Skeletal muscle cell (primary cell): ENCODE results near the gene IL31RA.
"Not testable (repeated sequence)": the region's sequence is repeated elsewhere in the genome, so short reads cannot be mapped to it uniquely, and the experiment has no call there.

ENCODE experiments used
- DNase-seq: peaks from one replicate; pipeline ENCODE4 v3.0.0-alpha.2; 2010; ENCODE audit warnings: low read depth
- H3K4me3 ChIP-seq: 2 replicates; pipeline ENCODE4 v1.5.1; 2011; ENCODE audit warnings: low read depth, mild to moderate bottlenecking, control low read depth, low read length, moderate library complexity

The IL31RA gene

DNA sequence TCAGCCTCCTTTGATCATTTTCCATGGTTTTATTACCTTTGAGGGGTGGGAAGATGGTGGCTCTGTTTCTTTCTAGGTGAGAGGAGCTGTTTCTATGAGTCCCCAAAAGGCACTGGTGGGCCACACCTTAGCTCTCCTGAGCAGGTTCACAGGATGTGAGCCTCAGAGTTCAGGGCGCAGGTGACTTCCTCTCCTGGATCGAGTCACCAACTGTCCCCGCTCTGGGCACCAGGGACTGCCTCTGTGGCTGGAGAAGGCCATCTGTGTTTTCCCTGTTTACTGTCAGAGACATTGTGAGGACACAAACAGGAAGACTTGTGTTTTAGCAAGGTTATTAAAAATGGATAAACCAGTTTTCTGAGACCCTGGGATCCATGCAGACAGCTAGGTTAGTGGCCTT lies 68.5 kb downstream of the IL31RA start:
- no peak for DNase-seq
- no peak overlapping the region for H3K4me3 ChIP-seq

GRCh38 chr5:55920784-55921183 lies 69.6 kb downstream of the IL31RA start:
- DNase-seq = no peak
- H3K4me3 ChIP-seq = no peak overlapping the region

DNA sequence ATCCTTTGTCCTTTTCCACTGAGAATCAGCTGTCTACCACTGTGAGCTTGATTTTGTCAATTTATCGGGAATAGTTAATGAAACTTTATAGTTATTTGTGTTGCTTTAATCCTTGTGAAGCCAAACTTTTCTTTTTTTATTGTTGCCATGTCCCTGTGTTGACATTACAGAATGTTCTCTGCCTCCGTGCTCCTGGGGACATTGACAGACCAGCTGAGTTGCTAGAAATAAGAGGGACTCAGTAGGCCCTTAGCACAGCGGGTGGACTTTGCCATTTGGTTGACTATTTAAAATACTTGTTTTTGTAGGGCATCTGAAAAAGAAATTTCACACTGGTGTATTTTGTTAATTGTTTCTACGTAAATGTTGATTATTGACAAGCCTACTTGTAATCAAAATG lies 70.5 kb downstream of the IL31RA start:
- H3K4me3 ChIP-seq = no peak overlapping the region
- DNase-seq = no peak

DNA sequence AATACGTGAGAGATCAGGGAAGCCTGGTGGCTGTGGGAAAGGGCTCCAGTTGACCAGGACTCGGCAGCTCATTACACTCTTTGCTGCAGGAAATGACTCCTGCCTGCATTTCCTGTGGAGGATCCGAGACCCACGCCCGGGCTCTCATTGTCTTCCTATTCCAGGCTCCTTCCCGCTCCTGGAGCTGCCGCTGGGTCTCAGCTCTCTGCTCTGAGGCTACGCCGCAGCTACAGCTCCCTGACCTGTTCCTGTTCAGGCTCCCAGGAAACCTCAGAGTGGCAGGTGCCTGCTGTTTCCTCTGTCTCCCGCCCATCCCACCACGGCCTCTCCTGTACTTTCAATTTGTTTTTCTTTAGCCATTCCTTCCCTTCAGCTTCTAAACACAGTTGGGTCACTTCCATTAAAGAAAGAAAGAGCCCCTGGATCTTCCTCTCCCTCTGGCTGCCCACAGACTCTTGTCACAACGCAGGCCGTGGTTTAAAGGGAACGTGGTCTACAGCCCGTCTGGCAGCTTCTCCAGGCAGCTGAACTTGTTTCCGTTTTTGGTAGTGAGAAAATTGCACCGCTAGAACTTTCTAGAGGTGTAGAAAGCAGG lies 72.1 kb downstream of the IL31RA start:
- no peak overlapping the region for H3K4me3 ChIP-seq
- no peak for DNase-seq

- H3K4me3 ChIP-seq = no peak overlapping the region
Measured at GRCh38 chr5:55923865-55924500, 72.8 kb downstream of the IL31RA start.

GRCh38 chr5:55924744-55925143 lies 73.6 kb downstream of the IL31RA start:
- no peak overlapping the region for H3K4me3 ChIP-seq
- DNase-seq = no peak

More at GRCh38 chr5:55923865-55924500, 72.8 kb downstream of the IL31RA start:
- no peak for DNase-seq

- H3K4me3 ChIP-seq = no peak overlapping the region
- no peak for DNase-seq
Measured at GRCh38 chr5:55925181-55925580, 74.0 kb downstream of the IL31RA start.

DNA sequence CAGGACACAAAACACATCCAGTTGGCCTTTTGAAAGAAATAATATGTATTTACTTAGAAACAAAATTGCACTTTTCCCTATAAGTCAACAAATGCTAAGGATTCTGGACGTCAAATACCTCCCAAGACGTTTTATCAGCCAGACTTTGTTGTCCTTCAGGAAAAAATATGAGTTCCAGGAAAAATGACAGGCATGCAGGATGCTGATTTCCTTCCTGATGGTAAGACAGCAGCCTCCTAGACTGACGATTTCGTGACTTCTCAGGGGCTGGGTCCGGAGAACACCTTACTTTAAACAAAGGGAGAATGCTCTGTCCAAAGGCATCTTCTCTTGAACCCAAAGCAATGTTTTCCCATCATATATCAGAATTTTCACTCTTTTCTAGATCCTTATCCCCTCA lies 74.6 kb downstream of the IL31RA start:
- no peak overlapping the region for H3K4me3 ChIP-seq
- no peak for DNase-seq

- DNase-seq = no peak
Measured at GRCh38 chr5:55926476-55926875, 75.3 kb downstream of the IL31RA start.

DNA sequence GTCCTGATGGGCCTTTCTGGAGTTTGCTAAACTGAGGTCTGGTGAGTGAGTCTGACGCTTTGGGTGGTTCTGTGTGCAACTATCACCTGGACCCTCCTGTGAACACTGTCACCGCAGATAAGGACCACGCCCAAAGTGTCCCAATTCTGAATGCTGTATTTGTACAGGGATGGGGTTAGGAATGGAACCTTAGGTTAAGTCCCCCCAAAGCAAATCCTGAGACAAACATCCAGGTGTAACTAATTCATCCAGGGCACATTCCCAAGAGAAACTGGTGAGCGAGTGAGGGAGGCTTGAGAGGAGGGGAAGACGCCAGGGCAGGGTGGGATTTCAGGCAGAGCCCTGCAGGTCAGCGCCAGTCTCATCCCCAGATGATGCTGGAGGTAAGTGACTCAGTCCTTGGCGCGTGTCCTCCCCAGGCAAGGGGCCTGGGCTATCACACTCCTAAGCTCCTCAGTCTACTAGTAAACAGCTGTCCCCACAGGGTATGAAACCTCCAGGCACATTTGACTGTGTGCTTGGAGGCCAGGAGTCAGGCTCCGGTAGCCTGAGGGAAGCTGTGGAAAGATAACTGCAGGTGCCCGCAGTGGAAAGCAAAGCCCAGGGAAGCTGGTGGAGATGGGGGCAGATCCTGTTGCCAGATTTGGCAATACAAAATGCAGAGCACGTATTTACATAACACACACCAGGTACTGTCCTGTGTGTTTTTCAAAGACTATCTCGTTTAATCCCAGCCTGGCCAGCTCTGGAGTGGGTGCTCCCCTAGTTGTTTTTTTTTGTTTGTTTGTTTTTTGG lies 76.9 kb downstream of the IL31RA start:
- no peak for DNase-seq
- no peak overlapping the region for H3K4me3 ChIP-seq

More at GRCh38 chr5:55926476-55926875, 75.3 kb downstream of the IL31RA start:
- H3K4me3 ChIP-seq = no peak overlapping the region

- DNase-seq = no peak
- H3K4me3 ChIP-seq = no peak overlapping the region
Measured at GRCh38 chr5:55929020-55929799, 78.1 kb downstream of the IL31RA start.

DNA sequence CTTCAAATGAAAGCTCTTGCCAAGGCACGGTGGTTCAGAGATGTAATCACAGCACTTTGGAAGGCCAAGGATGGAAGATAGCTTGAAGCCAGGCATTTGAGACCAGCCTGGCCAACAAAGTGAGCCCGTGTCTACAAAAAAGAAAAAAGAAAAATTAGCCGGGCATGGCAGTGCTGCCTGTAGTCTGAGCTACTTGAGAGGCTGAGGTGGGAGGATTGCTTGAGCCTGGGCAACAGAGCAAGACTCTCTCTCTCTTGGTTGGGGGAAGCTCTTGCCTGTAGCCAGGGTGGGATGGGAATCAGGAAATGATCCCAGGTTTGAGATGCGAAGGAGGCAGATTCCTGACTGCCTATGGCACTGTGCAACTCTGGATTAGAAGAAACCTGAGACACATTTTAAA lies 81.5 kb downstream of the IL31RA start:
- H3K4me3 ChIP-seq = no peak overlapping the region
- DNase-seq = no peak

DNA sequence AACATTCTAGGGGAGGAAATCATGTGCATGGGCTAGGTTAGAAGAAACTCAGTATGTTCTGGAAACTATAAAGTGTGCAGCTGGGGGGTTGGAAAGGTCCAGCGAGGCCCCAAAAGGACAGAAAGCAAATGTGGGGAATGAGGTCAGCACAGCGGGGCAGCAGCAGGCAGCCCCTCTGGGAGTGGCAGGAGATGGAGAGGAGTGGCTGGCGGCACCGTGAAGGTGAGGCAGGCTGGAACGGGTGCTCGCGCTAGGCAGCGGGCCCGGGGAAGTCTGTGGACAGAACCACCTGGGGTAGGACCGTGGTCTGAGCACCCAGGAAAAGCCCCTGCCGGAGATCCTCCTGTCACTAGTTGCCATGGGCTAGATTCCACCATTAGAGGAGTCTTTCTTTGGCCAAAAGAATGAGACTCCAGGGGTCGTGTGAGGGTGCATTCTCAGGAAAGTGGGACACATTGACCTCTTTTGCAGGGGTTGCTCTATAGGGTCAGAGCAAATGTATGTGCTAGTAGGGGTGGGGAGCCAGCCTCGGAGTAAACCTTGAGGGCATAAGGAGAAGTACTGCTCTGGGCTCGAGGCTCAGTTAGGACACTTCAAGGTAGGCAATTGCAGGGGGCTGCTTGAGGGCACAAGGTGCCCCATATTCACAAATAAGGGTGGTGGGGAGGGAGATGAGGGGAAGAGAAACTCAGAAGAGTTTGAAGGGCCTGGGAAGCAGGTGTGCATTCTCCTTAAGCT lies 82.4 kb downstream of the IL31RA start:
- DNase-seq = no peak
- H3K4me3 ChIP-seq = no peak overlapping the region

DNA sequence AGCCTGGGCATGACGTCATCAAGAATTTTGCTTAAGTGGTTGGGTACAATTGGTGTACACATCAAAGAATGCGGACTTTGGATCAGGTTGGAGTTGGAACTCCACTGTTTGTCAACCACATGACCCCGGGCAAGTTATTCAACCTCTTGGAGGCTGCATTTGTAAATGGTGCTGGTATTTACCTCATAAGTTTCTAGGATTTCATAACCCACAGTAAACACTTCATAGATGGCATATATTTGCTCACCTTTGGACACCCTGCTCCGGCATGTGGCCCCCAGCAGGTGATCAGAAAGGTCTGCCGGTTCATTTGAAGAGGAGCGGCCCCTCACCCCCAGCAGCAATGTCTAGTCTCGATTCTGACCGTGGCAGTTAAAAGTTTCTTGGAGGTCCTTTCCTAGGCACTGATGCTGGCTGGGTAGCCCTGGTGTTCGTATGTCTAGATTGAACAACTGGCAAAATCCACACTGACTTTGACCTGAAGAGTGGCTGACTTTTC lies 83.0 kb downstream of the IL31RA start:
- no peak for DNase-seq
- H3K4me3 ChIP-seq = no peak overlapping the region

DNA sequence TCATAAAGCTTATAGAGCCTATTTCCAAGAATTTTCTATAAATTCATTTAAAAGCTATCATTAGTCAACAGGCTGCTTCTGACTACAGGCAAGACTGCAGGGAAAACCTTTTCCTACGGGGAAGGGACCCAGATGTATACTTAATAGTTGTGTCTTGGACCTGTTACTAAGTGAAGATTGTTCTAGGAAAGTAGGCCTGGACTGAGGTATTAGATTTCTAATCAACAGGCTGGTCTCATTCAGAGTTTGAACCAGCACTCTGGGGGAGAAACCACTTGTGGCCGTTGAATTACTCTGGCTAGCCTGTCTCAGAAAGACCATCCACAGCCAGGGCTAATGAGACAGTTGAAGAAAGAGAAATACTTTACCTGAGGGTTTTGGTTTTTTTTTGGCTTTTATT lies 83.6 kb downstream of the IL31RA start:
- no peak for DNase-seq
- no peak overlapping the region for H3K4me3 ChIP-seq

DNA sequence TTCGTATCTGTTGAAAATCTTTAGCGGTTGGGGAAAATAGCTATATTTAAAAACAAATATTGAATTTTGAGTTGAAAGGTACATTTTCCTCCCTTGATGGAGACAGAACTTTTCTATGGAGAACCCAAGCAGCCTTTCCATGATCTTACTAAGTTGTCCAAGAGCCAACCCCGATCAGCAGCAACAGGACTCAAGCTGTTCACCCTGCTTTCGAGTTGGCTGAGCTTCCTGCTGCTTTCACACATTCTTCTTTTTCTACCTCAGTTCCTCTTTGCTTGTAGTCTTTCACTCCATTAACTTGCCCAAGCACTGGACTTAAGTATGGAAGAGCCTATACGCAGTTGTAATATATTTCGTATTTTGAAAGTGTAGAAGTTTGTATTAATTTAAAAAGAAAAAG lies 84.2 kb downstream of the IL31RA start:
- DNase-seq = no peak
- no peak overlapping the region for H3K4me3 ChIP-seq

- H3K4me3 ChIP-seq = no peak overlapping the region
- DNase-seq = peak; percentile 52
Measured at GRCh38 chr5:55936100-55936693, 85.0 kb downstream of the IL31RA start.

DNA sequence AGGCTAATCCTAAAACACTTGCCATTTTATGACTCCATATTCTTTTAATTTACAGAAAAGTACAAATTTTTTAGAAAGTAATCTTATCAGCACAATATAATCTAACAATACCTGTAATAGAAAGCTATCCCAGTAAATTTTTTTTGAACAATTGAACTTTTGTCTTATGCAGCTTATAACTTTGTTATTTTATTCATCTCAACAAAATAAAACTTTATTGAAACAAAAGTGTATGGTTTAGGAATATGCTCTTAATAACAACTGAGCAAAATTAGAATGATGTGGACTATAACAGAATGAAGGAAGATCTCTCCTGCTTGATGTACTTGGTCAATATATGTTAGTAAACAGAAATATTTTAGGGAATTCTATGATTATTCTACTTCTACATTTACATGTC lies 86.4 kb downstream of the IL31RA start:
- not testable (repeated sequence) for H3K4me3 ChIP-seq, DNase-seq

GRCh38 chr5:55941154-55941553 lies 90.0 kb downstream of the IL31RA start:
- DNase-seq, H3K4me3 ChIP-seq: not testable (repeated sequence)
